Gastrocnemius medialis (tissue), 4 donors: ENCODE measurements around the gene PRKCZ.

Experiments
- CTCF ChIP-seq, 5 experiments: fragments of 450-650 bp in 3 of 5; fragments of 200-600 bp in 2 of 5; sonication (generic) in 2 of 5; IDR thresholded peaks in 4 of 5; conservative IDR thresholded peaks in 1 of 5; 1 replicate in 4 of 5; 2 replicates in 1 of 5; pipeline ENCODE4 v1.5.1; 2016 to 2019; ENCODE audit warnings: antibody characterized with exemption in 5 of 5, mild to moderate bottlenecking in 3 of 5, moderate library complexity in 3 of 5
- POLR2A ChIP-seq, 2 donors: fragments of 450-650 bp; IDR thresholded peaks; one replicate each; pipeline ENCODE4 v1.6.1; 2017; ENCODE audit warnings: antibody characterized with exemption in 2 of 2, mild to moderate bottlenecking in 2 of 2, moderate library complexity in 2 of 2

- TF ChIP-seq POLR2A (IDR thresholded peaks at IDR 0.05) = no peak
- TF ChIP-seq CTCF (IDR thresholded peaks at IDR 0.05 in 4 of 5, conservative IDR thresholded peaks at IDR 0.05 in 1 of 5) = no peak
These were observed 2.0 kb downstream of the PRKCZ start for GRCh38 chr1:2052054-2052679.
